ENCODE results near the gene TNFAIP8. TPM values are rescaled to one million over a fixed set of nuclear protein-coding genes. Genes with fewer than 3 reads are reported as not detected.

TNFAIP8 gene
- total RNA-seq, 2 donors from 2014 or later: 5.6 to 8.9 TPM

- no peak overlapping the region for H3K27ac ChIP-seq
- H3K9me3 ChIP-seq: no peaks in the 10 kb centered on the region
- no peak for TF ChIP-seq CTCF (IDR thresholded peaks at IDR 0.05)
- no peaks in the 10 kb centered on the region for H3K27me3 ChIP-seq
- H3K4me3 ChIP-seq: no peak overlapping the region
- peaks cover 0 to 9% of the 10 kb centered on the region in 2 donors for H3K4me1 ChIP-seq
- no peaks in the 10 kb centered on the region for H3K36me3 ChIP-seq
- no peak for DNase-seq (ENCODE audit: low spot score)
Observed at GRCh38 chr5:119318256-119318894, 37.4 kb upstream of the TNFAIP8 start.

GRCh38 chr5:119319401-119319800 is 36.4 kb upstream of the TNFAIP8 start:
- peaks cover 0 to 10% of the 10 kb centered on the region in 2 donors for H3K4me1 ChIP-seq
- H3K4me3 ChIP-seq: no peak overlapping the region
- H3K9me3 ChIP-seq: no peaks in the 10 kb centered on the region
- no peak overlapping the region for H3K27ac ChIP-seq
- H3K36me3 ChIP-seq: no peaks in the 10 kb centered on the region
- DNase-seq (ENCODE audit: low spot score): no peak
- TF ChIP-seq CTCF (IDR thresholded peaks at IDR 0.05): no peak
- H3K27me3 ChIP-seq: no peaks in the 10 kb centered on the region

GRCh38 chr5:119319890-119320289 is 35.9 kb upstream of the TNFAIP8 start:
- no peak for DNase-seq (ENCODE audit: low spot score)
- no peak overlapping the region for H3K4me3 ChIP-seq
- no peaks in the 10 kb centered on the region for H3K36me3 ChIP-seq
- H3K27ac ChIP-seq: no peak overlapping the region
- H3K9me3 ChIP-seq: no peaks in the 10 kb centered on the region
- peaks cover 0 to 15% of the 10 kb centered on the region in 2 donors for H3K4me1 ChIP-seq
- no peaks in the 10 kb centered on the region for H3K27me3 ChIP-seq
- no peak for TF ChIP-seq CTCF (IDR thresholded peaks at IDR 0.05)

GRCh38 chr5:119321569-119322311 is 34.1 kb upstream of the TNFAIP8 start:
- peaks cover 0 to 10% of the 10 kb centered on the region in 2 donors for H3K4me1 ChIP-seq
- no peak for TF ChIP-seq CTCF (IDR thresholded peaks at IDR 0.05)
- no peaks in the 10 kb centered on the region for H3K36me3 ChIP-seq
- no peaks in the 10 kb centered on the region for H3K9me3 ChIP-seq
- DNase-seq (ENCODE audit: low spot score): no peak
- H3K27ac ChIP-seq: no peak overlapping the region
- H3K27me3 ChIP-seq: no peaks in the 10 kb centered on the region
- H3K4me3 ChIP-seq: no peak overlapping the region

GRCh38 chr5:119322312-119322947 is 33.4 kb upstream of the TNFAIP8 start:
- H3K27ac ChIP-seq: no peak overlapping the region
- no peaks in the 10 kb centered on the region for H3K27me3 ChIP-seq

More at GRCh38 chr5:119322312-119322947, 33.4 kb upstream of the TNFAIP8 start:
- H3K4me3 ChIP-seq: no peak overlapping the region
- no peaks in the 10 kb centered on the region for H3K9me3 ChIP-seq
- TF ChIP-seq CTCF (IDR thresholded peaks at IDR 0.05): no peak
- H3K4me1 ChIP-seq: peaks cover 0 to 10% of the 10 kb centered on the region in 2 donors
- no peaks in the 10 kb centered on the region for H3K36me3 ChIP-seq
- no peak for DNase-seq (ENCODE audit: low spot score)
